ENCODE data around the gene HOXA5. TPM values are rescaled to one million over a fixed set of nuclear protein-coding genes. Genes with fewer than 3 reads are reported as not detected.

HOXA5 gene
- polyA plus RNA-seq, 4 donors: 76.3 to 92.8 (median 81.6) TPM

GRCh38 chr7:27150568-27151340, 7.3 kb upstream of the HOXA5 start:
- DNase-seq (ENCODE audit: low read depth in 4 of 4, low spot score in 3 of 4): peak in 1 of 4 donors; percentile 73

DNA sequence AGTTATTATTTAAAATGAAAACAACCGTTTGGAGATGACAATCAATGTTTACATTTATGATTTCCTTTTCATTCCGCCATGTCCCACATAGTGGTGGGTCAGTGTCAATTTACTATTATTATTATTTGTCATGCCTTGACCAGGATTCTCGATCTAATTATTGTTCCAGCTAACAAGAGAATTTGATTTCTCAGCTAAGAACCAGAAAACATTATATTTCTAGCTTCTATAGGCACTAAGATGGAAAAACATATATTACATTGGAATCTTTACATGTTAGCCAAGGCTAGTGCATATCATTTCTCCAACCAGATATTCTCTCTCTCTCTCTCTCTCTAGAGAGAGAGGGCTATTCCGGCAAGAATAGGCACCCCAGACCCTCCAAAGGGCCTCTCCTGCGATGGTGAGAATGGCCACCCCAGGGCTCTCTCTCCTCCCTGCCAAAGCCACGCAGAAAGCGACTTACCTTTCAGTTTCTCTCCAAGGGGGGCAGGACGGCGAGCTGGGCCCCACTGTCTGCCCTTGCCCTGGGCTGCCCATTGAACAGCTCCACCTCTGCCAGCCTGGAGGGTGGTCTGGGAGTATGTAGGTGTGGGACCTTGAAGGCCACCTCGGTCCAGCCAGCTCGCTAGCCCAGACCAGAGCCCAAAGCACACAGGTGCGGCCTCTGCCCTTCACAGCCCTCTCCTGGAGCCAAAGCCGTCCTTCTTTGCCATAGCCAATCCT, 6.5 kb upstream of the HOXA5 start:
- no peak for DNase-seq (ENCODE audit: low read depth in 4 of 4, low spot score in 3 of 4)

- DNase-seq (ENCODE audit: low read depth in 4 of 4, low spot score in 3 of 4): no peak
These were observed 5.5 kb upstream of the HOXA5 start for GRCh38 chr7:27148756-27149641.

DNA sequence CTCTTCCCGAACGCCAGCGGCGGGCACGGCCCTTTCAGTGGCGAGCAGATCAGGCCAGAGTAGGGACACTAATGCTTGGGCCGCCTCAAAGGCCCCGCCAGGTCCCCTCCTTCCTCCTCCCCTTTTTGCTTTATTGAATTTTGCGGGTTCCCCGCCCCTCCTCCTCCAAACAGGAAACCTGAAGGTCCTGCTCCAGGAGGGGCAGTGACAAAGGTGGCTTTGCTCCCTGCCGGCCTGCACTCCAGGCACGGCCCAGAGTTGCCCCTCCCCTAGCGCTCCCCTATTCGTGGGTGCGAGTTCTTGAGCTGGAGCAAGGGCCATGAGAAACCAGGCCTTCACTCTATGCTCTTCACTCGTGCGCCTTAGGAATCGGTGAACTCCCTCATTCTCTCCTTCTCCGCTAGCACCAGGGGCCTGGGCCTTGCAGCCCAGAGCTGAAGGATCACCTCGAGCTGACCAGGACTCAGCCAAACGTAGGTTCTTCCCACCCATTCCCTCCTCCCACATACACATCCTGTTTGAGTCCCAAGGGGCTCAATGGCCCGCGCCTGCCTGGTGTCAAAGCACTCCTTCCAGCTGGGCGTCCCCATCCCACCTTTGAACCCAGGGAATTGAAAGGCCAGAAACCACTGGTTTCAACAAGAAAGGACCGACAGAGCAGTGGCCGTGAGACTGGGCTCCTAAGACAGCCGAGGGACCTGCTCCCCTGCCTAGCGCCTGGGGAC, 4.7 kb upstream of the HOXA5 start:
- DNase-seq (ENCODE audit: low read depth in 4 of 4, low spot score in 3 of 4): no peak

- DNase-seq (ENCODE audit: low read depth in 4 of 4, low spot score in 3 of 4): no peak
These were observed 3.9 kb upstream of the HOXA5 start, which contains the start of gene HOXA6 for GRCh38 chr7:27147199-27148030. TSS of gene HOXA6 (minus strand) at chr7:27147774. CDS start at chr7:27147749, 25 bp downstream.

DNA sequence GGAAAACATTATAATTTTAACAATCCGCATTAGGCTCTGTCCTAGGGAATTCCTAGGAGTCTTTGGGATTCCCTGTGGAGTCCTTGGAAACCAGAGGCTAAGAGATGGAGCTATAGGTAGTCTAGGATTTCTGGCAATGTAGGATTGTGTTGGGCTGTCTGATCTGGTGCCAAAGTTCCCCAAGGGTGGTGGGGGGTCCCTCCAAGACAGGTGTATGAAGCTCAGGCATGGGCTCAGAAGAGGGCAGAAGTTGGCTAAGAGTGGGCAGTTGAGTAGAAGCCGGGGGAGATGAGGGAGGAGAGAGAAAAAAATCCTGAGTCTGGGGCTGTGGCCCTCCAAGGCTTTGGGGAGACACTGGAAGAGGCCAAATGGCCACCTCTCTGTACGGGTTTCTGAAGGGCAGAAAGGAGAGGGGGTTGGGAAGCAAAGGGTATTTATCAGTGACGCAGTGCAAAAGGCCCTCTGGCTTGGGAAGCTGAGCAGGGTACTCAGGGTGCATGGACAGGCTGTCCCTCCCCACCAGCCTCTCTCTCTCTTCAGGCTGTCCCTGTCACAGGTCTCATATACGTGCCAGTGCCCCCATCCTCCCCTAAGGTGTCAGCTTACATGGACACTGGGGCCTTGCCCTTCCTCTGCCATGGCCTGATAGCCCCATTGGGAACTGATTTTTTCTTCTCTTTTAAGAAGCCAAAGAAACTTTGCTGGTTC, 3.2 kb upstream of the HOXA5 start:
- DNase-seq (ENCODE audit: low read depth in 4 of 4, low spot score in 3 of 4): no peak

DNA sequence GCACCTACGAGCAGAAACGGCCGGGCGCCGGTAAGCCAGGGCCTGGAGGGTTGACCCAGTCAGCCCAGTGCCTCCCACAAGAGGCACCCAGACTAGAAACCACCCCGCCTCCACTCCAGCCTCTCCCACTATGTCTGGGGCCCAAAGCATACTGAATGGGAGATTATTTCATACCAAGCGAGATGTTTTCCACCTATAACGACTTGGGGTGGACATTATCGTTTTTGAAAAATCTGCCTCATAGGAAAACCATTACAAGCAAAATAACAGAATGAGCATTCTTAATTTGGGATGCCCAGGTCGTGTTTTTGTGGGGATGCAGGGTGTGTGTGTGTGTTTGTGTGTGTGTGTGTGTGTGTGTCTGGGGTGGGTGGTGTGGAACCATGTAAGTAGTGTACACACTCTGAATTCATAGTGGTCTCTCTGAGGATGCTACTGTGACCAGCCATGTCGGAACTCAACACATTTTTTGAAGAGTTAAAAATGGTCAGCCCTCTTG, 2.5 kb upstream of the HOXA5 start:
- no peak for DNase-seq (ENCODE audit: low read depth in 4 of 4, low spot score in 3 of 4)

DNA sequence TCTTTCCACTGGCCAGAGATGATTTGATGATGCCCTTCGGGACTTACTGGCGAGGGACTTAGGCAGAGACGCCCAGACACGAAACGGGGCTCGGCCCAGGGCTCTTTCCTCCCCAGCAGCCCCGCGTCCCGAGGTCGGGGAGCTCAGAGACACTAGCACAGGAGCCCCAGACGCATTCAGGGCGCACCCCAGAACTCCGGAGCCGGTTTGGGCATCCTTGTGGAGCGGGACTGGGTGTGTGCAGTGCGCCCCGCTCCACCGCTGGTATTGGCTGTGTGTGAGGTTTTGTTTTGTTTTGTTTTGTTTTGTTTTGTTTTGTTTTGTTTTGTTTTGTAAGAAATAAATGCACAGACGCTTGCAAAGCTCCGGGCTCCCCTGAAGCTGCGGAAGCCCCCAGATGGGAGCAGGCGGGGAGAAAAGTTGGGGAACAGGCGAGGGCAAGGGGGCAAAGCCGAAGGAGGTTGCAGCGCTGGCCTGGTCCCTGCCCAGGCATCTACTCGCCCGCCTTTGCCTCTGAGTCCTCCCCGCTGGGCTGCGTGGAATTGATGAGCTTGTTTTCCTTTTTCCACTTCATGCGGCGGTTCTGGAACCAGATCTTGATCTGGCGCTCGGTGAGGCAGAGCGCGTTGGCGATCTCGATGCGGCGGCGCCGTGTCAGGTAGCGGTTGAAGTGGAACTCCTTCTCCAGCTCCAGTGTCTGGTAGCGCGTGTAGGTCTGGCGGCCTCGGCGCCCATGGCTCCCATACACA, 1.9 kb upstream of the HOXA5 start:
- no peak for DNase-seq (ENCODE audit: low read depth in 4 of 4, low spot score in 3 of 4)

- DNase-seq (ENCODE audit: low read depth in 4 of 4, low spot score in 3 of 4): no peak
These were observed 1.3 kb upstream of the HOXA5 start for GRCh38 chr7:27144781-27145164.

- no peak for DNase-seq (ENCODE audit: low read depth in 4 of 4, low spot score in 3 of 4)
These were observed 684 bp upstream of the HOXA5 start for GRCh38 chr7:27143950-27144780.

- DNase-seq (ENCODE audit: low read depth in 4 of 4, low spot score in 3 of 4): no peak
These were observed 880 bp downstream of the HOXA5 start for GRCh38 chr7:27142580-27143022.

DNA sequence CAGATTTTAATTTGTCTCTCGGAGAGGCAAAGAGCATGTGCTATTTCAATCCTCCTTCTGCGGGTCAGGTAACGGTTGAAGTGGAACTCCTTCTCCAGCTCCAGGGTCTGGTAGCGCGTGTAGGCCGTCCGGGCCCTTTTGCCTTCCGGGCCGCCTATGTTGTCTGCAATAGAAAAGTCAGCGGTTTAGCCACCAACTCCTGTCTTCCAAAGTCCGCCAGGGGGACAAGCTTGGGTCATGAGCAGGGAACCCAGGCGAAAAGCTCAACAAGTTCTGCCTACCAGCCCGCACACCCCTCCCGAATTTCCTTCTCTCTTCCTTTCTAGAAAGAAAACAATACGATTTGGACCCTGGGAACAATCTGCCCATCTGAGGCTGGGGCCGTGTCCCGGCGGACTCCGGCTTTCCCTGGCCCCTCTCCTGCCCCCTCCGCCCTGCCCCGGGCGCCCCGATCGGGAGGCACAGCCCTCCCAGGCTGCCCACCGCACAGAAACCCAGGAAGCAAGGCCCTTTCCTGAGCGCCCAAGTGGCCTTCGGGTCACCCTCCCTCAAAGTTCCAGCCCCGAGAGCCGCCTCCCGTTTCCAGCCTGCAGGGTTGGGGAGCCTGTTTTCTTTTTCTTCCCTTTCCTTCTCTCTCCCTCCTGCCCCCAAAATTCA, 1.4 kb downstream of the HOXA5 start:
- DNase-seq (ENCODE audit: low read depth in 4 of 4, low spot score in 3 of 4): no peak

- no peak for DNase-seq (ENCODE audit: low read depth in 4 of 4, low spot score in 3 of 4)
These were observed 2.2 kb downstream of the HOXA5 start for GRCh38 chr7:27141137-27141922.

- DNase-seq (ENCODE audit: low read depth in 4 of 4, low spot score in 3 of 4): no peak
These were observed 3.2 kb downstream of the HOXA5 start for GRCh38 chr7:27140126-27140857.

Measured in left renal pelvis (tissue), 4 donors.